Upper lobe of right lung (tissue), 1 donor: Measurements from ENCODE around the gene LRMDA. TPM values are rescaled to one million over a fixed set of nuclear protein-coding genes. Genes with fewer than 3 reads are reported as not detected.
A peak's percentile ranks its signal among the peaks of the same experiment; 100 is the strongest.

Experiments used
- ATAC-seq: fragments of 200-7000 bp; cut with Tn5 transposase; one replicate; pipeline ENCODE4 v1.9.1; 2020; ENCODE audit warnings: mild to moderate bottlenecking, moderate library complexity
- DNase-seq: peaks from one replicate; pipeline ENCODE4 v3.0.0-alpha.2; 2020
- H3K27ac ChIP-seq: fragments of 200-600 bp; one replicate; pipeline ENCODE4 v1.8.0; 2022
- H3K27me3 ChIP-seq: fragments of 200-600 bp; one replicate; pipeline ENCODE4 v1.8.0; 2022; ENCODE audit warnings: mild to moderate bottlenecking
- H3K36me3 ChIP-seq: fragments of 200-600 bp; one replicate; pipeline ENCODE4 v1.8.0; 2022
- H3K4me1 ChIP-seq: fragments of 200-600 bp; one replicate; pipeline ENCODE4 v1.8.0; 2022
- H3K4me3 ChIP-seq: fragments of 200-600 bp; one replicate; pipeline ENCODE4 v1.8.0; 2022; ENCODE audit warnings: mild to moderate bottlenecking
- H3K9me3 ChIP-seq: fragments of 200-600 bp; one replicate; pipeline ENCODE4 v1.8.0; 2022
- CTCF ChIP-seq: fragments of 200-600 bp; IDR thresholded peaks from one replicate; pipeline ENCODE4 v1.8.0; 2022; ENCODE audit warnings: antibody characterized with exemption
- intact Hi-C: fragments of 100-400 bp; cut with DNase I; formaldehyde crosslinking; loops from one replicate; pipeline ENCODE4 v1.11.0; 2022
- total RNA-seq: library from RNA; stranded (reverse); fragmentation: NEBNext Ultra II Directional; extraction: Animal tissue kit (Norgen Biotek cat#: 25700); gene quantifications from one replicate; pipeline ENCODE4 v1.2.1, GENCODE V29; 2021
- donor health status: DM: no; HTN: yes; CAD: no; lungs with severe emphysema.

The LRMDA gene
- total RNA-seq, 1 donor from 2014 or later = 20.0 TPM

GRCh38 chr10:75694790-75695189 is 263.4 kb downstream of the LRMDA start:
- Histone ChIP-seq H3K27ac (no peak overlapping the region), H3K36me3 (no peaks in the 10 kb centered on the region), H3K4me3 (no peak overlapping the region), H3K9me3 (no peaks in the 10 kb centered on the region), H3K4me1 (no peaks in the 10 kb centered on the region), H3K27me3 (no peaks in the 10 kb centered on the region)
- intact Hi-C loops = no loop called here
- no peak for ATAC-seq
- TF ChIP-seq CTCF = no peak
- no peak for DNase-seq

- intact Hi-C loops = no loop called here
- no peaks in the 10 kb centered on the region for H3K9me3 ChIP-seq
- no peak for TF ChIP-seq CTCF
- DNase-seq (no peak), ATAC-seq (no peak)
- H3K27me3 ChIP-seq = no peaks in the 10 kb centered on the region
- no peaks in the 10 kb centered on the region for H3K4me1 ChIP-seq
- no peak overlapping the region for H3K27ac ChIP-seq
- no peaks in the 10 kb centered on the region for H3K36me3 ChIP-seq
- H3K4me3 ChIP-seq = no peak overlapping the region
These were observed 264.6 kb downstream of the LRMDA start for GRCh38 chr10:75695994-75696393.

- no peak for DNase-seq
- TF ChIP-seq CTCF = no peak
- H3K4me1 ChIP-seq = no peaks in the 10 kb centered on the region
- no peak overlapping the region for H3K27ac ChIP-seq
- ATAC-seq = peak; percentile 66
- no peak overlapping the region for H3K4me3 ChIP-seq
- intact Hi-C loops = no loop called here
- no peaks in the 10 kb centered on the region for H3K27me3 ChIP-seq
- H3K36me3 ChIP-seq = no peaks in the 10 kb centered on the region
- no peaks in the 10 kb centered on the region for H3K9me3 ChIP-seq
These were observed 265.1 kb downstream of the LRMDA start for GRCh38 chr10:75696536-75696935.

DNA sequence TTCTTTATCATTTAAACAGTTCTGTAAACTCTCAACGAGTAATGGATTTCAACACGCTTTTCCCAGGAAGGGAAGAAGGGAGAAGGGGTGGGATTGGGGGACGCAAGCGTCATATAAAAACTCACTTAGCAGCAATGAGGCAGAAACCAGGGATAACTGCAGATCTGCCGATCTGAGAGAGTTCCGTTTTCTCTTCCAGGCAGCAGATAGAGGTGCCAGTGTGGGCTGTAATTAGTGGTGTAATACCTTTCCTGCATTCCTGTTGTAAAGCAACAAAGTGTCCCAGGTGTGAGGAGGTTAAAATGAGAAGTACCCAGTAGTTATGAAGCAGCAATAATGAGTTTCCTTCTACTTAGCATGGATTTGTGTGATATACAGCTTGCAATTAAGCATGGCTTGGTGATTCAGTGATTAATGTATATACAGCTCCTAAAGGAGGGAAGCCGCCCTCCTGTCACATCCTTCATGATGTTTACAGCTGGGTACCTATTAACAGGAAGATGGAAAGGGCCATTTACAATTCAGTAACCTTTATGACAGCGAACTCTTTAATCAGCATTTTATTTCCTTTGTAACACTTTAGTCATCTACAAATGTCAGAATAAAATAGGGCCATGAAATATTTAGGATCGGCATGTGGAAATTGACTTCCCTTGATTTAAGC is 271.9 kb downstream of the LRMDA start:
- Histone ChIP-seq H3K4me3 (no peak overlapping the region), H3K27ac (no peak overlapping the region), H3K4me1 (no peaks in the 10 kb centered on the region), H3K36me3 (no peaks in the 10 kb centered on the region), H3K27me3 (no peaks in the 10 kb centered on the region), H3K9me3 (no peaks in the 10 kb centered on the region)
- DNase-seq (no peak), ATAC-seq (no peak)
- no peak for TF ChIP-seq CTCF
- intact Hi-C loops = no loop called here

GRCh38 chr10:75705426-75705825 is 274.0 kb downstream of the LRMDA start:
- DNase-seq (no peak), ATAC-seq (no peak)
- Histone ChIP-seq H3K4me1 (no peaks in the 10 kb centered on the region), H3K36me3 (no peaks in the 10 kb centered on the region), H3K27ac (no peak overlapping the region), H3K27me3 (no peaks in the 10 kb centered on the region), H3K9me3 (no peaks in the 10 kb centered on the region), H3K4me3 (no peak overlapping the region)
- intact Hi-C loops = no loop called here
- TF ChIP-seq CTCF = no peak
